Measurements from ENCODE around the gene ICOSLG.
"Not testable (repeated sequence)": the region's sequence is repeated elsewhere in the genome, so short reads cannot be mapped to it uniquely, and the experiment has no call there.

GRCh38 chr21:44176127-44176526 is 64.6 kb downstream of the ICOSLG start:
- TF ChIP-seq, protein P1, sequence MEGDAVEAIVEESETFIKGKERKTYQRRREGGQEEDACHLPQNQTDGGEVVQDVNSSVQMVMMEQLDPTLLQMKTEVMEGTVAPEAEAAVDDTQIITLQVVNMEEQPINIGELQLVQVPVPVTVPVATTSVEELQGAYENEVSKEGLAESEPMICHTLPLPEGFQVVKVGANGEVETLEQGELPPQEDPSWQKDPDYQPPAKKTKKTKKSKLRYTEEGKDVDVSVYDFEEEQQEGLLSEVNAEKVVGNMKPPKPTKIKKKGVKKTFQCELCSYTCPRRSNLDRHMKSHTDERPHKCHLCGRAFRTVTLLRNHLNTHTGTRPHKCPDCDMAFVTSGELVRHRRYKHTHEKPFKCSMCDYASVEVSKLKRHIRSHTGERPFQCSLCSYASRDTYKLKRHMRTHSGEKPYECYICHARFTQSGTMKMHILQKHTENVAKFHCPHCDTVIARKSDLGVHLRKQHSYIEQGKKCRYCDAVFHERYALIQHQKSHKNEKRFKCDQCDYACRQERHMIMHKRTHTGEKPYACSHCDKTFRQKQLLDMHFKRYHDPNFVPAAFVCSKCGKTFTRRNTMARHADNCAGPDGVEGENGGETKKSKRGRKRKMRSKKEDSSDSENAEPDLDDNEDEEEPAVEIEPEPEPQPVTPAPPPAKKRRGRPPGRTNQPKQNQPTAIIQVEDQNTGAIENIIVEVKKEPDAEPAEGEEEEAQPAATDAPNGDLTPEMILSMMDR (IDR thresholded peaks at IDR 0.05; ENCODE audit: low read depth, low read length): not testable (repeated sequence)
- TF ChIP-seq EZH2phosphoT487 (IDR thresholded peaks at IDR 0.05; ENCODE audit: low read depth): not testable (repeated sequence)

All from OCI-LY3 (cell line).